Cardiac muscle cell (in vitro differentiated cells and primary cell): ENCODE measurements around the gene CFAP70. TPM values are rescaled to one million over a fixed set of nuclear protein-coding genes. Genes with fewer than 3 reads are reported as not detected.

Source experiments
- DNase-seq, 2 donors: peaks; one replicate each; pipeline versions ENCODE4 v3.0.0 to v3.0.0-alpha.2; 2010 to 2017; ENCODE audit warnings: low read depth in 1 of 2, low spot score in 1 of 2
- H3K27ac ChIP-seq: fragments of 200-600 bp; sonication (generic); 2 replicates; pipeline ENCODE4 v1.5.1; 2016
- H3K27me3 ChIP-seq: fragments of 200-600 bp; sonication (generic); 2 replicates; pipeline ENCODE4 v1.6.0; 2016; ENCODE audit warnings: control low read depth
- H3K36me3 ChIP-seq: fragments of 200-600 bp; sonication (generic); 2 replicates; pipeline ENCODE4 v1.5.1; 2016; ENCODE audit warnings: control low read depth
- H3K4me1 ChIP-seq: fragments of 200-600 bp; sonication (generic); 2 replicates; pipeline ENCODE4 v1.8.1; 2017; ENCODE audit warnings: low read depth, mild to moderate bottlenecking, mixed run types
- H3K4me3 ChIP-seq: fragments of 200-600 bp; sonication (generic); 2 replicates; pipeline ENCODE4 v1.5.1; 2016; ENCODE audit warnings: mild to moderate bottlenecking
- H3K9me3 ChIP-seq: fragments of 200-600 bp; sonication (generic); 2 replicates; pipeline ENCODE4 v1.5.1; 2017; ENCODE audit warnings: low read depth, mild to moderate bottlenecking, control low read depth
- CTCF ChIP-seq: IDR thresholded peaks from 2 replicates; pipeline ENCODE4 v1.5.1; 2012; ENCODE audit warnings: low read depth, mild to moderate bottlenecking, low read length
- polyA plus RNA-seq: library from polyadenylated mRNA; unstranded; fragments of >200 nt; fragmentation: Nextera tagmentation; extraction: Ambion mirVana; gene quantifications from 2 replicates; pipeline ENCODE4 v1.2.1, GENCODE V29; 2016
- total RNA-seq: library from RNA; depleted of rRNA; stranded (reverse); fragments of >200 nt; gene quantifications from 2 replicates; pipeline ENCODE4 v1.2.3, GENCODE V29; 2016

Gene CFAP70
- total and polyA plus RNA-seq, 2 experiments from 2014 or later, result 1.9 to 4.0 TPM

- TF ChIP-seq CTCF, result no peak
- Histone ChIP-seq H3K27me3 (no peaks in the 10 kb centered on the region), H3K36me3 (peaks cover 10% of the 10 kb centered on the region), H3K9me3 (no peaks in the 10 kb centered on the region), H3K4me3 (peak within 1 kb of the TSS; percentile 78), H3K27ac (peak within 1 kb of the TSS; percentile 95), H3K4me1 (peaks cover 11% of the 10 kb centered on the region)
- DNase-seq, result peak; percentile 95 to 98
Observed at GRCh38 chr10:73252445-73253224, 106.0 kb downstream of the CFAP70 start, which contains the start of gene MRPS16. MRPS16 (minus strand) TSS chr10:73252644; CDS start chr10:73252482, 162 bp downstream.

- Histone ChIP-seq H3K4me1 (peaks cover 13% of the 10 kb centered on the region), H3K27me3 (no peaks in the 10 kb centered on the region), H3K4me3 (peak overlapping the region; percentile 78), H3K27ac (peak overlapping the region; percentile 95), H3K36me3 (peaks cover 10% of the 10 kb centered on the region), H3K9me3 (no peaks in the 10 kb centered on the region)
- peak in 1 of 2 donors; percentile 12 for DNase-seq
- TF ChIP-seq CTCF, result no peak
Observed at GRCh38 chr10:73251683-73252444, 106.8 kb downstream of the CFAP70 start.

GRCh38 chr10:73248259-73248724 lies 110.4 kb downstream of the CFAP70 start:
- Histone ChIP-seq H3K36me3 (peaks cover 19% of the 10 kb centered on the region), H3K27ac (peak overlapping the region; percentile 67), H3K9me3 (no peaks in the 10 kb centered on the region), H3K27me3 (no peaks in the 10 kb centered on the region), H3K4me1 (peaks cover 14% of the 10 kb centered on the region), H3K4me3 (no peak overlapping the region)
- no peak for DNase-seq
- no peak for TF ChIP-seq CTCF

- H3K4me3 ChIP-seq, result peak overlapping the region; percentile 63
- H3K27ac ChIP-seq, result peak overlapping the region; percentile 67
- no peaks in the 10 kb centered on the region for H3K9me3 ChIP-seq
- TF ChIP-seq CTCF, result no peak
- no peak for DNase-seq
- H3K4me1 ChIP-seq, result peaks cover 14% of the 10 kb centered on the region
- H3K27me3 ChIP-seq, result no peaks in the 10 kb centered on the region
- peaks cover 19% of the 10 kb centered on the region for H3K36me3 ChIP-seq
Observed at GRCh38 chr10:73247509-73248258, 111.0 kb downstream of the CFAP70 start.
